H1 (cell line): ENCODE measurements around the gene CBLN3. TPM values are rescaled to one million over a fixed set of nuclear protein-coding genes. Genes with fewer than 3 reads are reported as not detected.

Experiments used
- CTCF ChIA-PET: fragments of 300-600 bp; sonication (Branson Sonifier 250); formaldehyde crosslinking; loops from one replicate; lab custom pipeline; 2021; ENCODE audit not compliant: partially characterized antibody; lab: Charles Lee
- POLR2A ChIA-PET: fragments of 300-600 bp; sonication (Branson Sonifier 250); formaldehyde crosslinking; loops from one replicate; lab custom pipeline; 2021; ENCODE audit warnings: inconsistent platforms; ENCODE audit not compliant: partially characterized antibody; lab: Charles Lee
- DNase-seq, 2 experiments: peaks; one replicate each; pipeline versions ENCODE4 v3.0.0 to v3.0.0-alpha.2; 2010 to 2022; ENCODE audit warnings: low spot score in 2 of 2, low read depth in 1 of 2, mixed read lengths in 1 of 2
- FAIRE-seq: peaks from 2 replicates; lab custom pipeline; 2011; peaks lifted over from hg19 to GRCh38; lab: Jason Lieb, UNC
- H2AFZ ChIP-seq: 2 replicates; pipeline ENCODE4 v1.8.1; 2012; ENCODE audit warnings: low read length, inconsistent platforms
- H2AK5ac ChIP-seq: 2 replicates; pipeline ENCODE4 v1.6.1; 2013; ENCODE audit warnings: low read depth, low read length
- H2BK120ac ChIP-seq: replicated peaks from 2 replicates; pipeline ENCODE3; 2013; ENCODE audit warnings: low read depth, low read length, inconsistent platforms
- H2BK12ac ChIP-seq: 2 replicates; pipeline ENCODE4 v1.6.1; 2013; ENCODE audit warnings: low read depth, low read length
- H2BK15ac ChIP-seq: 2 replicates; pipeline ENCODE4 v1.6.1; 2013; ENCODE audit warnings: low read length
- H2BK20ac ChIP-seq: 2 replicates; pipeline ENCODE4 v1.6.1; 2013; ENCODE audit warnings: low read length
- H2BK5ac ChIP-seq: 2 replicates; pipeline ENCODE4 v1.6.1; 2013; ENCODE audit warnings: low read depth, low read length
- H3K14ac ChIP-seq: 2 replicates; pipeline ENCODE4 v1.6.1; 2013; ENCODE audit warnings: inconsistent platforms; ENCODE audit not compliant: insufficient read length
- H3K18ac ChIP-seq: 2 replicates; pipeline ENCODE4 v1.6.1; 2013; ENCODE audit warnings: low read length; ENCODE audit errors: extremely low read depth
- H3K23ac ChIP-seq: 2 replicates; pipeline ENCODE4 v1.6.1; 2013; ENCODE audit warnings: inconsistent platforms; ENCODE audit not compliant: insufficient read length
- H3K23me2 ChIP-seq: 2 replicates; pipeline ENCODE4 v1.6.1; 2013; ENCODE audit warnings: low read depth, low read length
- H3K27ac ChIP-seq: 2 replicates; pipeline ENCODE4 v1.6.1; 2011; ENCODE audit warnings: low read depth, low read length, inconsistent platforms
- H3K27me3 ChIP-seq, 4 experiments: replicated peaks in 1 of 4; 1 replicate in 1 of 4; 2 replicates in 3 of 4; pipeline versions ENCODE4 v1.6.1 to v1.8.1; 2011 to 2013; ENCODE audit warnings: low read length in 3 of 4, mild to moderate bottlenecking in 3 of 4, inconsistent platforms in 2 of 4, mixed read lengths in 2 of 4, moderate library complexity in 1 of 4; ENCODE audit not compliant: control insufficient read depth in 3 of 4, insufficient read depth in 3 of 4; ENCODE audit errors: extremely low read depth in 1 of 4
- H3K36me3 ChIP-seq, 4 experiments: 2 replicates each; pipeline versions ENCODE4 v1.6.1 to v1.8.1; 2011 to 2013; ENCODE audit warnings: mild to moderate bottlenecking in 4 of 4, low read length in 3 of 4, moderate library complexity in 2 of 4, control low read depth in 1 of 4, inconsistent platforms in 1 of 4; ENCODE audit not compliant: insufficient read depth in 4 of 4, control insufficient read depth in 2 of 4
- H3K4ac ChIP-seq: replicated peaks from 2 replicates; pipeline ENCODE3; 2013; ENCODE audit warnings: low read length, low read depth, mixed read lengths, inconsistent platforms; ENCODE audit not compliant: insufficient read length
- H3K4me1 ChIP-seq, 4 experiments: replicated peaks in 1 of 4; 1 replicate in 1 of 4; 2 replicates in 3 of 4; pipeline versions ENCODE4 v1.6.1 to v1.8.1; 2011 to 2013; ENCODE audit warnings: low read length in 3 of 4, inconsistent platforms in 2 of 4, mixed read lengths in 1 of 4; ENCODE audit not compliant: insufficient read depth in 4 of 4, control insufficient read depth in 3 of 4
- H3K4me2 ChIP-seq, 2 experiments: 2 replicates each; pipeline versions ENCODE4 v1.6.1 to v1.8.1; 2011 to 2013; ENCODE audit warnings: low read depth in 2 of 2, low read length in 2 of 2, control low read depth in 1 of 2, inconsistent platforms in 1 of 2, mild to moderate bottlenecking in 1 of 2; ENCODE audit not compliant: insufficient read depth in 1 of 2
- H3K4me3 ChIP-seq, 4 experiments: fragments of 200-600, 300-600 bp in 1 of 4; sonication (generic), shearing (Covaris generic), sonication (Bioruptor Twin) in 1 of 4; 2 replicates each; pipeline versions ENCODE4 v1.5.1 to v1.8.1; 2011 to 2016; ENCODE audit warnings: low read length in 4 of 4, low read depth in 3 of 4, control low read depth in 2 of 4, inconsistent platforms in 2 of 4, mild to moderate bottlenecking in 2 of 4, mixed read lengths in 1 of 4, moderate library complexity in 1 of 4; ENCODE audit not compliant: insufficient read depth in 2 of 4; ENCODE audit errors: extremely low read depth in 1 of 4
- H3K56ac ChIP-seq: replicated peaks from 2 replicates; pipeline ENCODE3; 2013; ENCODE audit warnings: low read depth, mild to moderate bottlenecking, mixed read lengths, low read length, inconsistent platforms; ENCODE audit not compliant: insufficient read length
- H3K79me1 ChIP-seq: 2 replicates; pipeline ENCODE4 v1.6.1; 2013; ENCODE audit warnings: low read depth, low read length, control low read depth
- H3K79me2 ChIP-seq, 2 experiments: 2 replicates each; pipeline versions ENCODE4 v1.6.1 to v1.8.1; 2012 to 2013; ENCODE audit warnings: low read length in 2 of 2, mild to moderate bottlenecking in 2 of 2, inconsistent platforms in 1 of 2; ENCODE audit not compliant: insufficient read depth in 2 of 2, control insufficient read depth in 1 of 2
- H3K9ac ChIP-seq, 4 experiments: replicated peaks in 1 of 4; 1 replicate in 1 of 4; 2 replicates in 3 of 4; pipeline versions ENCODE4 v1.6.1 to v1.8.1; 2011 to 2013; ENCODE audit warnings: low read depth in 3 of 4, low read length in 3 of 4, control low read depth in 2 of 4, mild to moderate bottlenecking in 2 of 4, moderate library complexity in 2 of 4, inconsistent platforms in 1 of 4; ENCODE audit errors: extremely low read depth in 1 of 4
- H3K9me3 ChIP-seq, 2 experiments: 2 replicates each; pipeline versions ENCODE4 v1.6.1 to v1.8.1; 2012 to 2013; ENCODE audit warnings: mild to moderate bottlenecking in 2 of 2, moderate library complexity in 2 of 2, control low read depth in 1 of 2, inconsistent platforms in 1 of 2, low read depth in 1 of 2, low read length in 1 of 2, mixed read lengths in 1 of 2; ENCODE audit not compliant: insufficient read depth in 2 of 2
- H4K20me1 ChIP-seq, 2 experiments: replicated peaks in 1 of 2; 2 replicates each; pipeline versions ENCODE3 to v1.8.1; 2011 to 2013; ENCODE audit warnings: inconsistent platforms in 2 of 2, low read length in 2 of 2, mild to moderate bottlenecking in 1 of 2; ENCODE audit not compliant: insufficient read depth in 2 of 2, control insufficient read depth in 1 of 2
- H4K5ac ChIP-seq: 2 replicates; pipeline ENCODE4 v1.6.1; 2013; ENCODE audit warnings: low read length, low read depth, mixed read lengths, inconsistent platforms; ENCODE audit not compliant: insufficient read length
- H4K8ac ChIP-seq: 2 replicates; pipeline ENCODE4 v1.8.0; 2013; ENCODE audit warnings: mild to moderate bottlenecking, moderate library complexity, low read length, inconsistent platforms; ENCODE audit not compliant: insufficient read depth; ENCODE audit errors: extremely low read depth
- H4K91ac ChIP-seq: replicated peaks from 2 replicates; pipeline ENCODE3; 2013; ENCODE audit warnings: low read length, mixed read lengths, inconsistent platforms; ENCODE audit not compliant: insufficient read length
- BCL11A ChIP-seq, 2 experiments: IDR thresholded peaks; one replicate each; pipeline ENCODE4 v1.6.1; 2011; ENCODE audit warnings: low read depth in 2 of 2, low read length in 2 of 2, mild to moderate bottlenecking in 2 of 2
- FOSL1 ChIP-seq: IDR thresholded peaks from 2 replicates; pipeline ENCODE4 v1.6.1; 2011; ENCODE audit warnings: mild to moderate bottlenecking, low read depth, low read length, moderate library complexity; ENCODE audit not compliant: insufficient read depth
- HDAC2 ChIP-seq, 2 experiments: fragments of 300-600 bp in 1 of 2; sonication (generic) in 1 of 2; IDR thresholded peaks; 2 replicates each; pipeline ENCODE4 v1.6.1; 2011 to 2012; ENCODE audit warnings: low read depth in 2 of 2, low read length in 2 of 2, mild to moderate bottlenecking in 2 of 2, moderate library complexity in 2 of 2, borderline replicate concordance in 1 of 2, inconsistent platforms in 1 of 2
- JUN ChIP-seq: IDR thresholded peaks from 2 replicates; pipeline ENCODE4 v1.6.1; 2011; ENCODE audit warnings: low read depth, mild to moderate bottlenecking, improper control_type of control experiment, low read length
- KDM4A ChIP-seq: IDR thresholded peaks from one replicate; pipeline ENCODE4 v1.7.1; 2012; ENCODE audit warnings: low read depth, mild to moderate bottlenecking, moderate library complexity, low read length, inconsistent platforms; ENCODE audit not compliant: severe bottlenecking
- NRF1 ChIP-seq: IDR thresholded peaks from 2 replicates; pipeline ENCODE4 v1.6.1; 2011; ENCODE audit warnings: mild to moderate bottlenecking, low read depth, low read length, improper control_type of control experiment
- RBBP5 ChIP-seq: IDR thresholded peaks from 2 replicates; pipeline ENCODE4 v1.7.1; 2012; ENCODE audit warnings: low read depth, mild to moderate bottlenecking, inconsistent platforms, low read length, moderate library complexity, borderline replicate concordance
- RFX5 ChIP-seq: IDR thresholded peaks from 2 replicates; pipeline ENCODE4 v1.6.1; 2011; ENCODE audit warnings: low read depth, low read length, improper control_type of control experiment, borderline replicate concordance
- RNF2 ChIP-seq: fragments of 200-900, 300-1000 bp; sonication (generic); IDR thresholded peaks from 2 replicates; pipeline ENCODE4 v1.7.1; 2016; ENCODE audit warnings: borderline replicate concordance, low read depth, mild to moderate bottlenecking, antibody characterized with exemption, low read length; ENCODE audit not compliant: poor library complexity, severe bottlenecking; ENCODE audit errors: missing control alignments
- TBP ChIP-seq: IDR thresholded peaks from 2 replicates; pipeline ENCODE4 v1.6.1; 2011; ENCODE audit warnings: low read depth, low read length, improper control_type of control experiment
- WGBS, 2 experiments: shearing (Covaris generic) in 1 of 2; methylation state at CpG; one replicate each; pipeline versions ENCODE4 v1.1.6 to v1.1.7; 2013 to 2015; ENCODE audit warnings: low lambda C conversion rate in 2 of 2, mixed read lengths in 2 of 2, inconsistent platforms in 1 of 2, low coverage in 1 of 2, missing lambda C conversion rate in 1 of 2; ENCODE audit not compliant: insufficient replicate concordance in 2 of 2, insufficient coverage in 1 of 2, insufficient read length in 1 of 2; ENCODE audit errors: extremely low coverage in 1 of 2, missing lambda C conversion rate in 1 of 2; 5-methylcytosine and 5-hydroxymethylcytosine counted together
- polyA plus RNA-seq, 7 experiments: library from polyadenylated mRNA; depleted of rRNA in 3 of 7; stranded (reverse) in 5 of 7; unstranded in 2 of 7; fragments of >200 nt in 5 of 7; fragments of 200-250 nt in 2 of 7; gene quantifications; 1 replicate in 5 of 7; 2 replicates in 1 of 7; 4 replicates in 1 of 7; pipeline versions ENCODE4 v1.2.1 to v1.2.3, GENCODE V29; 2011 to 2013; ENCODE audit warnings: missing spikeins in 2 of 7, mixed read lengths in 2 of 7
- total RNA-seq: library from RNA; stranded (reverse); fragmentation: NEBNext Ultra II Directional; extraction: Animal tissue kit (Norgen Biotek cat#: 25700); gene quantifications from 2 replicates; pipeline ENCODE4 v1.2.1, GENCODE V29; 2021
- TF ChIP-seq, protein P1 (sequence below): IDR thresholded peaks from 2 replicates; pipeline ENCODE4 v1.6.1; 2011; ENCODE audit warnings: low read length, improper control_type of control experiment

Gene CBLN3
- total and polyA plus RNA-seq, 2 of the 8 experiments (the other 6 are each of a cell fraction or from before 2014, with no cell fraction given): 0.54 to 1.00 TPM

DNA sequence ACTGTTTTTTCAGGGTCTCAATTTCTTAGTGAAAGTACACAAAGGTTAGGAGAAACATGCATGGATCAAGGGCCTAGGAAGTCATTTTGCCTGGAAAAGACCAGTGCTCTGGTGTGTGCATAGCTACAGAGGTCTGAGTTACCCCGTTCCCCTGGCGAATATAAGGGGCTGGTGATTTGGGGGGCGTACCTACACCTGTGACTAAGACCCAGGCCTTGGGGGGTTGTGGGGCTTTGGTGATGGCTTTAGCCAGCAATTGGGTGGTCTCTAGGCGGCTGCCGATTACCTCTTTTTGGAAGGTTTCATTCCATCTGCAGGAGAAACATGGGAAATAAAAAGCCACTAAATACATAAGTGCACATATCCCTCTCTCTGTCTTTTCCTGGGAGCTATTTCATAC lies 12.0 kb upstream of the CBLN3 start:
- Histone ChIP-seq H3K4me2 (peak overlapping the region; percentile 76 to 96), H2BK15ac (no peak overlapping the region), H4K8ac (no peak overlapping the region), H4K91ac (no peak overlapping the region), H3K27me3 (no peaks in the 10 kb centered on the region), H3K23ac (no peak overlapping the region), H4K20me1 (peaks cover 1 to 5% of the 10 kb centered on the region in 2 experiments), H3K23me2 (peaks cover 9% of the 10 kb centered on the region), H4K5ac (no peak overlapping the region), H2AK5ac (no peak overlapping the region), H2BK5ac (no peak overlapping the region), H2BK12ac (no peak overlapping the region), H3K9me3 (no peaks in the 10 kb centered on the region), H3K36me3 (peaks cover 10 to 26% (median 12%) of the 10 kb centered on the region in 4 experiments; a peak in 7 of 8 replicates), H3K14ac (no peak overlapping the region), H2BK120ac (no peak overlapping the region), H3K4ac (no peak overlapping the region), H3K79me1 (no peaks in the 10 kb centered on the region; the same call in 1 of the 2 replicates), H3K27ac (peak overlapping the region; percentile 98; the same call in 1 of the 2 replicates), H2BK20ac (no peak overlapping the region), H3K79me2 (0 out of 4 replicates have a peak, but pooled peaks cover 0 to 3% of the 10 kb centered on the region in 2 experiments), H3K9ac (peak overlapping the region in 2 of 4 experiments; percentile 91 to 92; a peak in 3 of 7 replicates), H3K56ac (no peak overlapping the region), H3K4me1 (no peaks in the 10 kb centered on the region; a peak in 2 of 7 replicates), H2AFZ (no peak overlapping the region), H3K4me3 (peak overlapping the region; percentile 84 to 95 (median 89); a peak in 6 of 8 replicates), H3K18ac (no peak overlapping the region)
- ChIA-PET CTCF (interaction anchor here (0.7 to 4.1 kb wide), 9 partner anchors 10 to 371 kb away, joined by 3 to 29 read pairs (median 4); partner anchors contain the start of genes CBLN3 and KHNYN), POLR2A (interaction anchor here (0.8 to 4.5 kb wide), 9 partner anchors 11 to 650 kb away, joined by 3 to 34 read pairs (median 4); partner anchors contain the start of genes CBLN3, CIDEB and KHNYN)
- 55% methylated on average over 5 of the region's 5 CpGs; no CpG with 5 or more reads in 1 of the 2 experiments for WGBS, 2 experiments
- FAIRE-seq (no peak), DNase-seq (no peak)
- no peak for TF ChIP-seq BCL11A (IDR thresholded peaks at IDR 0.05; ENCODE audit: low read depth in 2 of 2, low read length in 2 of 2)
- no peak for TF ChIP-seq RNF2
- no peak for TF ChIP-seq NRF1
- TF ChIP-seq KDM4A: no peak
- no peak for TF ChIP-seq HDAC2 (IDR thresholded peaks at IDR 0.05; ENCODE audit: borderline replicate concordance in 1 of 2, low read depth in 2 of 2, low read length in 2 of 2)
- TF ChIP-seq TBP: no peak
- TF ChIP-seq RFX5: no peak
- TF ChIP-seq RBBP5: no peak
- TF ChIP-seq FOSL1: no peak
- TF ChIP-seq, protein P1, sequence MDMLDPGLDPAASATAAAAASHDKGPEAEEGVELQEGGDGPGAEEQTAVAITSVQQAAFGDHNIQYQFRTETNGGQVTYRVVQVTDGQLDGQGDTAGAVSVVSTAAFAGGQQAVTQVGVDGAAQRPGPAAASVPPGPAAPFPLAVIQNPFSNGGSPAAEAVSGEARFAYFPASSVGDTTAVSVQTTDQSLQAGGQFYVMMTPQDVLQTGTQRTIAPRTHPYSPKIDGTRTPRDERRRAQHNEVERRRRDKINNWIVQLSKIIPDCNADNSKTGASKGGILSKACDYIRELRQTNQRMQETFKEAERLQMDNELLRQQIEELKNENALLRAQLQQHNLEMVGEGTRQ: no peak
- TF ChIP-seq JUN: no peak
